ENCODE measurements around the gene MBD2. TPM values are rescaled to one million over a fixed set of nuclear protein-coding genes. Genes with fewer than 3 reads are reported as not detected.
"Not testable (repeated sequence)": the region's sequence is repeated elsewhere in the genome, so short reads cannot be mapped to it uniquely, and the experiment has no call there.

MBD2 gene
- total RNA-seq, 1 experiment from 2014 or later, result 53.3 TPM

- Histone ChIP-seq H3K27ac (ENCODE audit: low read length) (no peak overlapping the region), H3K4me1 (ENCODE audit: control insufficient read depth, insufficient read depth, low read length) (no peaks in the 10 kb centered on the region), H3K9me3 (ENCODE audit: control insufficient read depth, insufficient read depth, low read depth, low read length) (no peaks in the 10 kb centered on the region), H3K4me3 (ENCODE audit: low read depth in 2 of 2, low read length in 2 of 2) (no peak overlapping the region), H3K27me3 (ENCODE audit: control insufficient read depth, insufficient read depth, low read length) (no peaks in the 10 kb centered on the region), H3K36me3 (ENCODE audit: control insufficient read depth, insufficient read depth, low read length) (no peaks in the 10 kb centered on the region)
- intact Hi-C loops (cut with micrococcal nuclease; ENCODE audit: unreplicated experiment), result no loop called here
- CTCF ChIA-PET, result no interaction called here
- POLR2A ChIA-PET, result no interaction called here
- ATAC-seq (no peak), DNase-seq (ENCODE audit: low read depth, low spot score) (no peak)
- TF ChIP-seq CTCF (IDR thresholded peaks at IDR 0.05) (no peak), SIN3A (IDR thresholded peaks at IDR 0.05; ENCODE audit: borderline replicate concordance, insufficient read depth, low read depth, low read length) (no peak), REST (IDR thresholded peaks at IDR 0.05; ENCODE audit: insufficient read depth in 1 of 2, low read depth in 2 of 2, low read length in 1 of 2) (no peak), POLR2AphosphoS5 (IDR thresholded peaks at IDR 0.05; ENCODE audit: low read depth, low read length) (no peak), TCF7L2 (IDR thresholded peaks at IDR 0.05; ENCODE audit: low read depth, low read length) (no peak)
- BruUV-seq (replicated peaks), result no TSS peak
- in situ Hi-C loops (cut with HindIII; ENCODE audit: low pct_unique_long_range_greater_than_20kb, low sequenced_read_pairs), result no loop called here
Observed at GRCh38 chr18:54206447-54206846, 18.0 kb downstream of the MBD2 start.

DNA sequence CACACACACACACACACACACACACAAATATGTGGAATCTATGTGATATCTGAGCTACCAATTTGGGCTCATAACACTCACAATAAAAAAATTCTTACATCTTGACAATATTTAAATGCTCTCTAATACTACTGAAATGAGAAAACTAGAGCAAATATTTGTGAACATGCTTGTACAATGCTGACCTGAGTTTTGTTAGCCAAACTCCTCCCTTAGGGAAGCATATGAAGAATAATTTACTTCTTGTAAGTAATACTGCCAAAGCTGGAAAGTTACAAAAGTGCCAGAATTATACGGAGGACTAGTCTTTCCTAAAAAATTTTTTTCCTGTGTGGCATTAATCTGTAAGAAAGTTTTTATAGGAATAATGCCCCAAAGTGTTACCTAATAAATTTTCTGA lies 18.5 kb downstream of the MBD2 start:
- Histone ChIP-seq H3K27ac (ENCODE audit: low read length) (no peak overlapping the region), H3K4me1 (ENCODE audit: control insufficient read depth, insufficient read depth, low read length) (no peaks in the 10 kb centered on the region), H3K4me3 (ENCODE audit: low read depth in 2 of 2, low read length in 2 of 2) (no peak overlapping the region), H3K9me3 (ENCODE audit: control insufficient read depth, insufficient read depth, low read depth, low read length) (no peaks in the 10 kb centered on the region), H3K27me3 (ENCODE audit: control insufficient read depth, insufficient read depth, low read length) (no peaks in the 10 kb centered on the region), H3K36me3 (ENCODE audit: control insufficient read depth, insufficient read depth, low read length) (no peaks in the 10 kb centered on the region)
- ChIA-PET CTCF (no interaction called here), POLR2A (no interaction called here)
- BruUV-seq (replicated peaks), result no TSS peak
- intact Hi-C loops (cut with micrococcal nuclease; ENCODE audit: unreplicated experiment) (no loop called here), in situ Hi-C loops (cut with HindIII; ENCODE audit: low pct_unique_long_range_greater_than_20kb, low sequenced_read_pairs) (no loop called here)
- ATAC-seq (no peak), DNase-seq (ENCODE audit: low read depth, low spot score) (no peak)
- no peak for TF ChIP-seq SIN3A (IDR thresholded peaks at IDR 0.05; ENCODE audit: borderline replicate concordance, insufficient read depth, low read depth, low read length)
- no peak for TF ChIP-seq CTCF (IDR thresholded peaks at IDR 0.05)
- TF ChIP-seq TCF7L2 (IDR thresholded peaks at IDR 0.05; ENCODE audit: low read depth, low read length), result no peak
- TF ChIP-seq REST (IDR thresholded peaks at IDR 0.05; ENCODE audit: insufficient read depth in 1 of 2, low read depth in 2 of 2, low read length in 1 of 2), result no peak
- TF ChIP-seq POLR2AphosphoS5 (IDR thresholded peaks at IDR 0.05; ENCODE audit: low read depth, low read length), result no peak

- H3K36me3 ChIP-seq (ENCODE audit: control insufficient read depth, insufficient read depth, low read length); ATAC-seq; H3K27me3 ChIP-seq (ENCODE audit: control insufficient read depth, insufficient read depth, low read length); in situ Hi-C loops (cut with HindIII; ENCODE audit: low pct_unique_long_range_greater_than_20kb, low sequenced_read_pairs); intact Hi-C loops (cut with micrococcal nuclease; ENCODE audit: unreplicated experiment); CTCF ChIA-PET; POLR2A ChIA-PET; H3K27ac ChIP-seq (ENCODE audit: low read length); H3K4me3 ChIP-seq (ENCODE audit: low read depth in 2 of 2, low read length in 2 of 2); DNase-seq (ENCODE audit: low read depth, low spot score); H3K4me1 ChIP-seq (ENCODE audit: control insufficient read depth, insufficient read depth, low read length); H3K9me3 ChIP-seq (ENCODE audit: control insufficient read depth, insufficient read depth, low read depth, low read length); BruUV-seq (replicated peaks): not testable (repeated sequence)
Observed at GRCh38 chr18:54205448-54205847, 19.0 kb downstream of the MBD2 start.
